CD4-positive, alpha-beta T cell treated with Interleukin-17A for 4 hours (primary cell): ENCODE measurements around the gene NQO2.
A peak's percentile ranks its signal among the peaks of the same experiment; 100 is the strongest.
"Not testable (repeated sequence)": the region's sequence is repeated elsewhere in the genome, so short reads cannot be mapped to it uniquely, and the experiment has no call there.

Experiments
- DNase-seq: peaks from one replicate; pipeline ENCODE4 v3.0.0-alpha.2; 2020; ENCODE audit warnings: mixed read lengths

The NQO2 gene

DNA sequence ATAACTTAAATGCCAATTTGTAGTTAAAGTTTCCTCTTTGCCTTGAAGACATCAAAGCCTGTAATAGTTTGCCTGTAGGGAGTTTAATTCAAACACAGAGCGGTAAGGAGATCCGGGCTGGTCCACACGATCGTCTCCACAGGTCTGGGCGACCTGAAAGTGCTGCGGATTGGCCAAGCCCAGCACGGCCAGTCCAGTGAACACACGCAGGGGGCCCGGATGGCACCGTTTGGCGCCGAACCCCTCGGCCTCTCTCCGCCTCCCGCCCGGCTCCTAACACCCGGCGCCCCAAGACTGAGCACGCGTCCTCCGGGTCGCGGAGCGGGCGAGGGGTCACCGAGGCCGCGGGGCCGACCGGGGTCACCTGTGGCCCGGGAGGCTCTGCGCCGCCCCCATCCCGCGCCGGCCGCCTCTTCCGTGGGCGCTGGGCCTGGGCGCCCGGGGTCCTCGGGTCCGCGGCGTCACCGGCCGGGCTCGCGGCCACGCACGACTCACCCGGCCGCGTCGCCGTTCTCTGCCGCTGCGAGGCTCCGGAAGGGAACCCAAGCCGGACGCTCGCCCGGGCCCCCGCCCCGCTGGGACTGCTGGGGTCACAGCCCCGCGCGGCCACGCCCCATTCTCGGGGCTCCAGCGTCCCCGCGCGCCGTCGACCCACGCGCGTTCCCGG is 28.8 kb upstream of the NQO2 start:
- peak; percentile 69 for DNase-seq

DNA sequence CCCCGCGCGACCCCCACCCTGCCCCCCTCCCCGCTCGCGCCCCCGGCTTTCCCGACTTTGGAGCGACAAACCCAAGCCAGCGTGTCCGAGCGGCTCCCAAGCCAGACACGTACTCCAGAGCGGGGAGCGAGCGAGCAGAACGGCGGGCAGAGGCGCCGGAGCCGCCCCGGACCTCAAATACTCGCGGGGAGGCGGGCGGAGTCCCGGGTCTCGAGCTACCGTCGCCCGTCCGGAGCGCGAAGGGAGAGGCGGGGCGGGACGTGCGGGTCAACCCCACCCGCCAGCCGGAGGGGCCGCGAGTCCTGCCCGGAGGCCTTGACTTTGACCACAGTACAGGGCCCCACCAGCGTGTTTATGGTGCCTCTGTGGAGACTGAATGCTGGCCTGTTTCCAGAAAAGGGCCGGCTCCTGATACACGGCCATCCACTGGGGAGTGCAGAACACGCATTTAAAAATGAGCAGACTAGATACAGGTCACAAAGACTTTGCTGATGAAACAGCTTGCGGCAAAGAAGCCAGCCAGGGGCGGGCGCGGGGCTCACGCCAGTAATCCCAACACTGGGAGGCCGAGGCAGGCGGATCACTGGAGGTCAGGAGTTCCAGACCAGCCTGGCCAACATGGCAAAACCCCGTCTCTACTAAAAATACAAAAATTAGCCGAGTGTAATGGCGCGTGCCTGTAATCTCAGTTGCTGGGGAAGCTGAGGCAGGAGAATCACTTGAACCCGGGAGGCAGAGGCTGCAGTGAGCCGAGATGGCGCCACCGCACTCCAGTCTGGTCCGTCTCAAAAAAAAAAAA is 28.1 kb upstream of the NQO2 start, which contains the start of gene SERPINB6:
SERPINB6 (minus strand) TSS at position 148 of the 799 bp plus-strand sequence. CDS start 12,235 bp downstream, outside the sequence.
- DNase-seq: peak; percentile 58

DNA sequence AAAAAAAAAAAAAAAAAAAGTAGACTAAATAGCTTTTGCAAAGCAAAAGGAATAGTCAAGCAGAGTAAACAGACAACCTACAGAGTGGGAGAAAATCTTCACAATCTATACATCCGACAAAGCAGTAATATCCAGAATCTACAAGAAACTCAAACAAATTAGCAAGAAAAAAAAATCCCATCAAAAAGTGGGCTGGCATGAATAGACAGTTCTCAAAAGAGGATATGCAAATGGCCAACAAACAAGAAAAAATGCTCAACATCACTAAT is 27.5 kb upstream of the NQO2 start:
- DNase-seq: not testable (repeated sequence)

DNA sequence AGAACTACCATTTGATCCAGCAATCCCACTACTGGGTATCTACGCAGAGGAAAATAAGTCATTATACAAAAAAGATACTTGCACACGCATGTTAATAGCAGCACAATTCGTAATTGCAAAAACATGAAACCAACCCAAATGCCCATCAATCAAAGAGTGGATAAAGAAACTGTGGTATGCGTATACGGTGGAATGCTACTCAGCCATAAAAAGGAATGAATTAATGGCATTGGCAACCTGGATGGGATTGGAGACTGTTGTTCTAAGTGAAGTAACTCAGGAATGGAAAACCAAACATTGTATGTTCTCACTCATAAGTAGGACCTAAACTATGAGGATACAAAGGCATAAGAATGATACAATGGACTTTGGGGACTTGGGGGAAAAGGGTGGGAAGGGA is 27.0 kb upstream of the NQO2 start:
- not testable (repeated sequence) for DNase-seq

DNA sequence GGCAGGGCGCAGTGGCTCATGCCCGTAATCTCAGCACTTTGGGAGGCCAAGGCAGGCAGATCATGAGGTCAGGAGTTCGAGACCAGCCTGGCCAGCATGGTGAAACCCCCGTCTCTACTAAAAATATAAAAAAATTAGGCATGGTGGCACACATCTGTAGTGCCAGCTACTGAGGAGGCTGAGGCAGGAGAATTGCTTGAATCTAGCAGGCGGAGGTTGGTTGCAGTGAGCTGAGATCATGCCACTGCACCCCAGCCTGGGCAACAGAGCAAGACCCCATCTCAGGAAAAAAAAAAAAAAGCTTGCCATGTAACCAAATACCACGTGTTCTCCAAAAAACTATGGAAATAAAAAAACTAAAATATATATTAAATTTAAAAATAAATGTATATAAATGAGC is 26.5 kb upstream of the NQO2 start:
- not testable (repeated sequence) for DNase-seq

DNA sequence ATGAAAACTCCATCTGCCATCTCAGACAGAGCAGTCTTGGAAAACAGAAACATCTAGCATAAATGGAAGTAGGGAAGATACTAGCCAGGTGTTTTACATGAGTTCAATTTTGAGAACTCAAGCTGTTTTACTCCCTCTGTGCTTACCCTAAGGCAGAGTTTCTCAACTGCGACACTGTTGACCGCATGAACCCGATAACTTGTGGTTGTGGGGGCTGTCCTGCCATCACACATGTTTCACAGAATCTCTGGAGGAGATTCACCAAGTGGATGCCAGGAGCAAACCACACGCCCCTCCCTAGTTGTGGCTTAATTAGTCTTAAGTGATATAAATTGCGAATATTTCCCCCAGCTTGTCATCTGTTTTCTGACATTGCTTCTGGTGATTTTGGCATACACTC is 26.0 kb upstream of the NQO2 start:
- no peak for DNase-seq

DNA sequence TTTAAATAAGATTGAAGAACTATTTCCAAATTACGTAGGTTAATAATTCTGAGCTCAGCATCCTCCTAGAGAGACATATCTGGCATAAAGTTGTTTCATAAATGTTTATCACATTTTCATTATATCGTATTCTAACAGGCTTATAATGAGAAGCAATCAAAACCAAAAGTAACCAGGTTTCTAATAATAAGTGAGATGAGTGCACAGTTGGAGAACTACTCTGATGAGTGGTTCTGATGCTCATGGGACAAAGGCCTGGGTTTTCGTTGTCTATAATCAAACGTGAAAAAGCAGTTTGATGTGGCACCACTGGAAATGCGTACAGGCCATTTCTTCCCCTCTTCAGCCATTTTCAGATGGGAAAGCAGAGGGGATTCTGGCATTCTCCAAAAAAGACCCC is 23.6 kb upstream of the NQO2 start:
- no peak for DNase-seq

DNA sequence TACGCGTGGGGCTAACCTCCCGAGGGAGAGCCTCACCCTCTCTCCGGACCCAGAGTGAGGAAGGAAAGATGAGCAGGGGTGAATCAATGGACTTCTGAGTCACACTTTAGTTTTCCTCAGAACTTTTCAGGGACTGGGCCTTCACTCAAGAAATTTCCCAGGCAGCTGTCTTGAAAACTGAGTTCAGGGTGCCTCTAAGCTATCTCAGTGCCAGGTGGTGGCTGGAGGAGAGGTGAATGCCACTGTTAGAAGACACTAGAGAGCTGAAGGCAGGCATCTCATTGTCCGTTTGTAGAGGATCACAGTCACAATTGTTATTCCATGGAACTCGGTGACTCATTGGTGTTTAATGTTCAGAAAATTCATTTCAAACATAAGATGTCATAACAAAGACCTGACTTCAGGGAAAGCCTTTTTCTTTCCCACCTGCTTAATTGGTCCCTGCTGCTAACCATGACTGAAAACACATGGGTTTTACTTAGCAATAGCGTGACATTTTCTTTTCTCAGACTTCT is 23.1 kb upstream of the NQO2 start:
- no peak for DNase-seq

DNA sequence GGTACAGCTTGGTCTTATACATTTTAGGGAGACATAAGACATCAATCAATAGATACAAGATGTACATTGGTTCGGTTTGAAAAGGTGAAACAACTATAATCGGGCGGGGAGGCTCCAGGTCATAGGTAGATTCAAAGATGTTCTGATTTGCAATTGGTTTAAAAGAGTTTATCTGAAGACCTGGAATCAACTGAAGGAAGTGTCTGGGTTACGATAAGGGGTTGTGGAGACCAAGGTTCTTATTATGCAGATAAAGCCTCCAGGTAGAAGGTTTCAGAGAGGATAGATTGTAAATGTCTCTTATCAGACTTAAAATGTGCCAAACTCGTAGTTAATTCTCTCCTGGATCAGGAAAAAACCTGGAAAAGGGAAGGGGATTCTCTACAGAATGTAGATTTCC is 22.4 kb upstream of the NQO2 start:
- DNase-seq: no peak

DNA sequence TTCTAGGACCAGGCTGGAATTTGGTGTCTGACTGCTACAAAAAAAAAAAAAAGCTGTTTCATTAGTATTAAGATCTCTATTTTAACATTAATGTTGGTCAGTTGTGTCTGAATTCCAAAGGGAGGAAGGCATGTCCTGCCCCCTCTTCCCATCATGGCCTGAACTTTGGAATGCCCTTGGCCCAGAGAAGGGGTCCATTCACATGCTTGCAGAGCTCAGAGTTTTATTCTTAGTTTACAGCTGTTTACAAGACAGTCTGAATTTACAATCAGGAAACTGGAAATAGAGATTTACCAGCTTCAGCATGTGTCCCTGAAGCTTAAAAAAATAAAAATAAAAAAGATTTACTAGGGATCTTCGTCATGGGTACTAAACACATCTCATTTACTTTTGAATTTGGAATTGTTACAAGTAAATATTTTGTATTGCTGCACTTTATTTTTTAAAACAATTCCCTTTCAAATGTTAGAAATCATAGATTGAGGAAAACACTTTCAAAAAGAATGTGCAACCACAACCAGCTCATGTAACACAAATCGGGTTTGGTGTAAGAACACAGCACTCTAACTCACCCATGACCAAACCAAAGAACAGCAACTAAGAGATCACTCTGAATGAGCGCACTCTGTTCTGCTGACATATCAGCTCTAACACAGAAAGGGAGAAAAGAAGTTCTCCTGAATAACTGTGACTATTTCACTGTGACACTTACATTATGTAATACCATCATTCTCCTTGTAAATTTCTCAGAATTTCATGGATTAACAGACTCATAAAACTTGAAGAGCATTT is 21.7 kb upstream of the NQO2 start:
- DNase-seq: no peak

DNA sequence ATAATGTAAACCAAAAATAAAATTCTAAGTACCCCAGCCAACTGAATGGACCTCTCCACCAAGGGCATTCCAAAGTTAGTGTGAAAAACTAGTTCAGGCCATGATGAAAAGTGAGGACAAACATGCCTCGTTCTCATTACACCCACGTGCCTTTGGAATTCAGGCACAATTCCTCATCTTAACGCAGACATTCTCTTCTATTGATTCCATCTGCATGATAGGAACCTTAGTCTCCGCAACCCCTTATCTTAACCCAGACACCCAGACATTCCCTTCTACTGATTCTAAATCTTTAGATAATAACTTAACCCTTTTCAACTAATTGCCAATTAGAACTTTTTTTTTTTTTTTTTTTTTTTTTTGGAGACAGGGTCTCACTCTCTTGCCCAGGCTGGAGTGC is 20.8 kb upstream of the NQO2 start:
- no peak for DNase-seq

DNA sequence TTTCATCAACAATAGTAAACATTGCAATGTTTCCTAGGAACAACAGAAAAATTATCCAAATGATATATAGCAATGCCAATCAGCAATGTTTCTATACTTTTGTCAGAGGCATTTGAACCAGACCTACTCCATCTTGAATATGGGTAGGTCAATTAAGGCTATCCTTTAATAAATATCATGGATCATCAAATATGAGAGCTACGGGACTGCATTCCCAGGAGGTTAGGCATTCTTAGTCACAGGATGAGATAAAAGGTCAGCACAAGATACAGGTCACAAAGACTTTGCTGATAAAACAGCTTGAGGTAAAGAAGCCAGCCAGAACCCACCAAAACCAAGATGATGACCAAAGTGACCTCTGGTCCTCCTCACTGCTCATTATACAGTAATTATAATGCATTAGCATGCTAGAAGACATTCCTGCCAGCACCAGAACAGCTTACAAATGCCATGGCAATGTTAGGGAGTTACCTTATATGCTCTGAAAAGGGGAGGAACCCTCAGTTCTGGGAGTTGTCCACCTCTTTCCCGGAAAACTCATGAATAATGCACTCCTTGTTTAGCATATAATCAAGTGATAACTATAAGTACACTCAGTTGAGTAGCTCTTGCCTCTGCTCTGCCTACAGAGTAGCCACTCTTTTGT is 19.8 kb upstream of the NQO2 start:
- DNase-seq: no peak

DNA sequence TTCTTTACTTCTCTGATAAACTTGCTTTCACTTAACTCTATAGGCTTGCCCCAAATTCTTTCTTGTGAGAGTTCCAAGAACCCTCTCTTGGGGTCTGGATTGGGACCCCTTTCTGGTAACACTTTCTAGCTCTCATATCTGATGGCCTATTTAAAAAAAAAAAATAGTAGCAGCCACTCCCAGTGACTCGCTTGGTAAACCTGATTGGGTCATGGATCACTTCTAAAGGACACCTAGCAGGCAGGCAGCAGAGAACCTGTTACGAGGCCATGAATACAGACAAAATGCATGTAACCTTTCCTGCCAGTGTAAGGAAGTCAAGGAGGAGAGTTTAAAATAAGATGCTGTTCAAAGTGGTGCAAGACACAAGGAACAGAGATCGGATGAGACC is 19.2 kb upstream of the NQO2 start:
- DNase-seq: no peak

DNA sequence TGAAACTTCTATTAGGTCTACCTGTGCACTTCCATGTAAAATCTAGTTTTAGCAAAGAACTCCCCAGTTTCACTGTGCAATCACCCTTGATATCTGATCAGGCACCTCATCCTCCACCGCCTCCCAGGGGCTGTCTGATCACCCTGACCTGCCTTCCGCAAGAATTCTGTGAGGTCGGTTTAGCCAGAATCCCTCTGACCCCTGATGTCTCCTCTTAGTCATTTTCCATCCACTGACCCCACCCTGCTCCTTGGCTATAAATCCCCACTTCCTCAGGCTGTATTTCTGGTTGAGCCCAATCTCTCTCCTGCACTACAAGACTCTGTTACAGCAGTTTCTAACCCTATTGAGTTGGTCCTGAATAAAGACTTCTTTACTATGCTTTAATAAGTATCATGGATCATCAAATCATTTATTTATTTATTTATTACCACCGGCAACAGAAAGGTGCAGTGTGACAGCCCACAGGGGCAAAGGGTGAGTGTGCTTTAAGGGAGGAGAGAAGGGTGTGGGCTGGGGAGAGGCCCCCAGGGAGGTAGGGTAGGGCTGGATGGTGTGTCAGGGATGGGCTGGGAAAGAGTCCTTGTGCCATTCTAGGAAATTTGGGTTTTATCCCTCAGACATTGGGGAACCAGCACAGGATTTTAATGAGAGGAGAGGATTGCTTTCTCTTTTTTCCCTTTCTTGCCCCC is 17.1 kb upstream of the NQO2 start:
- no peak for DNase-seq

DNA sequence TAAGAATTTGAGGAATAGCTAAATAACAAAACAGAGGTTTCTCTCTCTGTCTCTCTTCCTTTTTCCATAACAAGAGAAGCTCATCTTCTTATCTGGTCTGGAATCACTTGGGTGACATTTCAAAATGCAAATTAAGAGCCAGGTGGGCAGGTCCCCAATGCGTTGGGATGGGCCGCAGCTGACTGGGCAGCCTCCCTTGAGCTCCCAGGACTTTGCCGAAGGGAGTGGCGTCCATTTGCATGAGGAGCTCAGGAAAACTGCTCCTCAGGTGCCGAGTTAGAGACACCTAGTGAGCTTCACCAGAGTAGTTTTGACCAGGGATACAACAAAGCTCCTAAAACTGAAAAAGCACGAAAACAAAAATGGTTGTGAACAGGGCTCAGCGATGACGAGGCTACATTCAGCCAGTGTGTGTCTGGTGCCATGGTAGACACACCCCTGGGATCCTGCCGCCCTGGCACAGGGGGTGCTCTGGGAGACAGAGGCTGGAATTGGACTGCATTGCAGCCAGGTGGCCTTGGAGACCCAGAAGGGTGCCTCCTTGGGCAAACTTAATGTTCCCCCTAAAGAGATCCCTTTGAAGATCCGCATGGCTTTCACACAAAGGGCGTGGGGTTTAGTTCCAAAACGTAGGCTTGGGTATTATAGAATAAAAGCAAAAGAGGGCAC is 14.8 kb upstream of the NQO2 start:
- DNase-seq: no peak

DNA sequence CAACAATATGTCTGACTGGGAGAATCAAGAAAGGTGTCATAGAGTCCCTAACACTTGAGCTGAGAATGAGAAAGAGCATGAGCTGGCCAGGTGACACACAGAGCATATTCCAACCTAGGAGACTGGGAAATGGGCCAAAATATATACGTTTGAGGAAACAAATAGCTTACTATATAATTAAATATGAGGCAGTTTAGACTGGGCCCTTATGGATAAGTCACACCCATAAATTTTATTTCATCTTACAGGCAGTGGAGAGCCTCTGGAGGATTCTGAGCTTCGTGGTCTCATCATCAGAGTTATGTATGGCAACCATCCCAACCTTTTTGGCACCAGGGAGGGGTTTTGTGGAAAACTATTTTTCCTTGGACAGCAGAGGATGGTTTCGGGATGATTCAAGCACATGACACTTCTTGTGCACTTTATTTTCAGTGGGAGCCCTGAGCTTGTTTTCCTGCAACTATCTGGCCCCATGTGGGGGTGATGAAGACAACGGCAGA is 12.9 kb upstream of the NQO2 start:
- DNase-seq: no peak

DNA sequence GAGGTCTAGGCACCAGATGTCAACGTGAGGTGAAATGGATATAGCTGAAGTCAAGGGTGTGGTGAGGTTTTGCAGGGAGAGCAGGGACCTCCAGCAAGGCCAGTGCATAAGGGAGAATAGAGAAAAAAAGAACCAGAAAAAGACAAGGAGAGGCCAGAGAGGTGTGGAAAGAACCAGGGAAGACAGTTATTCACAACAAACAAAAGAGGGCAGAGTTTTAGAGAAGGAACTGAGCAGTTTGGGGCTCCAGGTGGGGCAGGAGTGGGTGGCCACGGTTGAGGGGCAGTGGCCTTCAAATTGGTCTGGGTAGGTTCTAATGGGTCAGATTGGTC is 11.6 kb upstream of the NQO2 start:
- no peak for DNase-seq

DNA sequence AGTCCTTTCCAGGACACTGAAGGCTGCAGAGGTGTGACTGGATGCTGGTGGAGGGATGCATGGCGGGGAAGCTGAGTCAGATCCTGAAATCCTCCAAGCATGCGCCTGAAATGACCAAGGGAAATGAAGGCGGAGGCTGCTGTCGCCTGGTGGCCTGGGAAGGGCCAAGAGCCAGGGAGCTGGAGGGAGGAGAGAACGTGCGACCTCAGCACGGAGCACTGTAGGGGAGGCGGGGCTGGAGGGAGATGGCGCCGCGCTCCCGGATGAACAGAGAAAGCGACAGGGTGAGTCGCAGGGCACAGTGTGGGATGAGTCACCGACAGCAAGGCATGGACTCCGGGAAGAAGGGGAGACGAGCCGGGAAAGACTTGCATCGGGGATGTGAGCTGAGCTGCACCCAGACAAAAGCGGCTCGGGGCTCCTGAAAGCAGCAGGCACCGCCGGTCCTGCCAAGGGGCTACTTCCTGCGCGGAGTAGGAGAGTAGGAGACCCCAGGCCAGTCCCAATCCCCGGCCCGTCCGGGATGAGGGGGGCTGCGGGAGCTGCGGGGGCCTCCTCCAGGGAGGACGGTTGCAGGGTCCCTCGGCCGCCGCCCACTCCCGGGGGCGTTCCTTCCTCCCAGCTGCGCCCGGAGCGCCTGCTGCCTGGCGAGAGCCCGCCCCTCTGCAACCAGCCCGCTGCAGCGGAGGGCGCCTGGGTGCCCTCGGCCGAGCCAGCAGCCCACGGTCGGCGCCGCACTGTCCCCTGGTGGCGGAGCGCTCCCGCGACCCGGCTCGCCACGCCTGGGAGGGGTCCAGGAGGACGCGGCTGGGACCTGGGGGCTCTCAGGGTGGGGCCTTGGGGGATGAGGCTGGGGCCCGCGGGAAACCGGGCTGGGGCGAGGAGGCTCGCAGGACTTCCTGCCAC is 11.0 kb upstream of the NQO2 start:
- peak; percentile 82 for DNase-seq

DNA sequence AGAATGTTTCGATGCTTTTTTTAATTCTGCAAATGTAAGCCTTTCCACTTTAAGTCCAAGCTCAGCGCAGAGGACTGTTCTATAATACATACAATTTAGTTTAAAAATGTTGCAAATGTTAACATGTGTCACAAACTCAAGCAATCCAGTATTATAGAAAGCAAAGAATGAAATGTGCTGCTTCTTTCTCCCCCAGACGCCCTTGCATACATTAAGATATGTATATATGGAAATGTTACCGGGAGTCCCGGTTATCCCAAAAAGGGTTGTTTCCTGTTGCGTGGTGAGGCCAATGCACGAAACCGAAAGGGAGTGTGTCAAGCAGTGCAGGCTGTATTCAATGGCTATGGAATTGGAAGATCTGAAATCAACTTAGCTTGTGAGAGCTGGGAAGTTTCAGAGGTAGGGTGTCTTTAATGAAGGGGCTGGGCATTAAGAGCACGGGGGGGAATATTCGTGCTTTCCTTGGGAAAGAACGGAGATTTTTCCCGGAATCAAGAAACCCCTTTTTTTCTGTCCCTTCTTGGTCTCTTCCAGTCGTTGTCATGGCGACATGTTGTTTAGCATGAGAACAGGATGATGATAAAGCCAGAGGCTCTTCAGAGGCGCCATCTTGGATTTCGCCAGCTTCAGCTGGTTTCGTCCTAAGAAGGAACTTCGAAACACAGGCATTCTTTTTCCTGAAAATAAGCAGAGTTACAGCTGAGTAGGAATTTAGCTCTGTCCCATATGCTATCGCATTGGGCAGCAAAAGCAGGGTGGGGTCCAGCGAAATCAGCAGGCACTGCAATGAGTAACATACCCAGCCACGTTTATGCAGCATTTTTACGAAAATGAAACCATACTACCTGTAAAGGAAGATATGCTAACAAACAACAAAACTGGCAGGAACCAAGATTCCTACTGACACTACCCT is 10.1 kb upstream of the NQO2 start:
- peak; percentile 83 for DNase-seq
